ENCODE measurements around the gene UBE2D1.

UBE2D1 gene

DNA sequence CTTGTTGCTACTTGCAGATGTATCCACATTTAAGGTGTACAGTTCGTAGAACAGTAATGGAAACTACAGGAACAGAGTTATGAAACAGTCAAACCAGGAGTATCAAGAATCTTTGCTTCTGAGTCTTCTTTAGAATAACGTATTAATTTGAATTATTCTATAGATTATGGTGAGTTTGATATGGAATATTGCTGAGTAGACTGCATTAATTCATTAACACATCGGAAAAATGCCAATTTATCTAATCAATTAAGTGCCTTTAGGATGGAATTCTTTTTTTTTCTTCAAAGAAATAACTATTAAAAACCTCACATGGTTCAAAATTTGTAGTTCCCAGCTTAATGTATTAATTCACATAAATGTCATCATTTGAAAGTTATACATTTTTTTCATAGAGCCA is 54.2 kb downstream of the UBE2D1 start:
- H3K4me1 ChIP-seq (ENCODE audit: control insufficient read depth, low read length) = peaks cover 27% of the 10 kb centered on the region
- H3K36me3 ChIP-seq (ENCODE audit: control insufficient read depth, low read length) = peaks cover 85% of the 10 kb centered on the region
- no peaks in the 10 kb centered on the region for H3K27me3 ChIP-seq (ENCODE audit: control insufficient read depth, low read length)
- TF ChIP-seq, protein P1, sequence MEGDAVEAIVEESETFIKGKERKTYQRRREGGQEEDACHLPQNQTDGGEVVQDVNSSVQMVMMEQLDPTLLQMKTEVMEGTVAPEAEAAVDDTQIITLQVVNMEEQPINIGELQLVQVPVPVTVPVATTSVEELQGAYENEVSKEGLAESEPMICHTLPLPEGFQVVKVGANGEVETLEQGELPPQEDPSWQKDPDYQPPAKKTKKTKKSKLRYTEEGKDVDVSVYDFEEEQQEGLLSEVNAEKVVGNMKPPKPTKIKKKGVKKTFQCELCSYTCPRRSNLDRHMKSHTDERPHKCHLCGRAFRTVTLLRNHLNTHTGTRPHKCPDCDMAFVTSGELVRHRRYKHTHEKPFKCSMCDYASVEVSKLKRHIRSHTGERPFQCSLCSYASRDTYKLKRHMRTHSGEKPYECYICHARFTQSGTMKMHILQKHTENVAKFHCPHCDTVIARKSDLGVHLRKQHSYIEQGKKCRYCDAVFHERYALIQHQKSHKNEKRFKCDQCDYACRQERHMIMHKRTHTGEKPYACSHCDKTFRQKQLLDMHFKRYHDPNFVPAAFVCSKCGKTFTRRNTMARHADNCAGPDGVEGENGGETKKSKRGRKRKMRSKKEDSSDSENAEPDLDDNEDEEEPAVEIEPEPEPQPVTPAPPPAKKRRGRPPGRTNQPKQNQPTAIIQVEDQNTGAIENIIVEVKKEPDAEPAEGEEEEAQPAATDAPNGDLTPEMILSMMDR (IDR thresholded peaks at IDR 0.05; ENCODE audit: low read depth, low read length, poor library complexity, severe bottlenecking) = no peak
- TF ChIP-seq EZH2phosphoT487 (IDR thresholded peaks at IDR 0.05; ENCODE audit: borderline replicate concordance, low read length) = no peak
- H3K27ac ChIP-seq (ENCODE audit: low read depth, low read length) = no peak overlapping the region
- no peaks in the 10 kb centered on the region; the same call in 1 of the 2 replicates for H3F3A ChIP-seq (ENCODE audit: control insufficient read depth, insufficient read depth)
- peaks cover 25% of the 10 kb centered on the region; the same call in 1 of the 2 replicates for H4K20me1 ChIP-seq (ENCODE audit: control insufficient read depth, insufficient read depth, low read depth, low read length)
- no peaks in the 10 kb centered on the region for H3K9me2 ChIP-seq (replicated peaks; ENCODE audit: control insufficient read depth, low read length)
- H3K79me2 ChIP-seq (ENCODE audit: control insufficient read depth, low read length) = peaks cover 76% of the 10 kb centered on the region
- no peaks in the 10 kb centered on the region for H3K9me3 ChIP-seq (ENCODE audit: control insufficient read depth, insufficient read depth, low read length)
- no peak overlapping the region for H3K4me3 ChIP-seq (ENCODE audit: low read length)
- H3K4me2 ChIP-seq (ENCODE audit: low read length) = no peak overlapping the region

GRCh38 chr10:58393317-58393716 is 58.5 kb downstream of the UBE2D1 start:
- Histone ChIP-seq H3F3A (ENCODE audit: control insufficient read depth, insufficient read depth) (peaks cover 2% of the 10 kb centered on the region; the same call in 1 of the 2 replicates), H4K20me1 (ENCODE audit: control insufficient read depth, insufficient read depth, low read depth, low read length) (peaks cover 5% of the 10 kb centered on the region; the same call in 1 of the 2 replicates), H3K36me3 (ENCODE audit: control insufficient read depth, low read length) (peaks cover 94% of the 10 kb centered on the region)

GRCh38 chr10:58394471-58394870 is 59.7 kb downstream of the UBE2D1 start:
- Histone ChIP-seq H3F3A (ENCODE audit: control insufficient read depth, insufficient read depth) (0 out of 2 replicates have a peak, but pooled peaks cover 2% of the 10 kb centered on the region), H3K27me3 (ENCODE audit: control insufficient read depth, low read length) (no peaks in the 10 kb centered on the region), H3K9me2 (replicated peaks; ENCODE audit: control insufficient read depth, low read length) (no peaks in the 10 kb centered on the region), H3K36me3 (ENCODE audit: control insufficient read depth, low read length) (peaks cover 87% of the 10 kb centered on the region), H3K27ac (ENCODE audit: low read depth, low read length) (no peak overlapping the region), H3K4me3 (ENCODE audit: low read length) (no peak overlapping the region), H3K4me2 (ENCODE audit: low read length) (no peak overlapping the region), H3K9me3 (ENCODE audit: control insufficient read depth, insufficient read depth, low read length) (no peaks in the 10 kb centered on the region), H3K4me1 (ENCODE audit: control insufficient read depth, low read length) (no peaks in the 10 kb centered on the region), H3K79me2 (ENCODE audit: control insufficient read depth, low read length) (peaks cover 29% of the 10 kb centered on the region), H4K20me1 (ENCODE audit: control insufficient read depth, insufficient read depth, low read depth, low read length) (peaks cover 5% of the 10 kb centered on the region; the same call in 1 of the 2 replicates)
- TF ChIP-seq, protein P1 (IDR thresholded peaks at IDR 0.05; ENCODE audit: low read depth, low read length, poor library complexity, severe bottlenecking) = no peak
- no peak for TF ChIP-seq EZH2phosphoT487 (IDR thresholded peaks at IDR 0.05; ENCODE audit: borderline replicate concordance, low read length)

More at GRCh38 chr10:58393317-58393716, 58.5 kb downstream of the UBE2D1 start:
- H3K79me2 ChIP-seq (ENCODE audit: control insufficient read depth, low read length) = peaks cover 40% of the 10 kb centered on the region
- no peak overlapping the region for H3K4me3 ChIP-seq (ENCODE audit: low read length)
- H3K27me3 ChIP-seq (ENCODE audit: control insufficient read depth, low read length) = no peaks in the 10 kb centered on the region
- no peak overlapping the region for H3K27ac ChIP-seq (ENCODE audit: low read depth, low read length)
- no peaks in the 10 kb centered on the region for H3K9me2 ChIP-seq (replicated peaks; ENCODE audit: control insufficient read depth, low read length)
- no peaks in the 10 kb centered on the region for H3K9me3 ChIP-seq (ENCODE audit: control insufficient read depth, insufficient read depth, low read length)
- H3K4me1 ChIP-seq (ENCODE audit: control insufficient read depth, low read length) = no peaks in the 10 kb centered on the region
- TF ChIP-seq, protein P1 (IDR thresholded peaks at IDR 0.05; ENCODE audit: low read depth, low read length, poor library complexity, severe bottlenecking) = no peak
- no peak for TF ChIP-seq EZH2phosphoT487 (IDR thresholded peaks at IDR 0.05; ENCODE audit: borderline replicate concordance, low read length)
- H3K4me2 ChIP-seq (ENCODE audit: low read length) = no peak overlapping the region
